Measurements from ENCODE around the gene RABEP1. TPM values are rescaled to one million over a fixed set of nuclear protein-coding genes. Genes with fewer than 3 reads are reported as not detected.

RABEP1 gene
- total and polyA plus RNA-seq, 4 donors: 14.9 to 38.2 (median 25.1) TPM

DNA sequence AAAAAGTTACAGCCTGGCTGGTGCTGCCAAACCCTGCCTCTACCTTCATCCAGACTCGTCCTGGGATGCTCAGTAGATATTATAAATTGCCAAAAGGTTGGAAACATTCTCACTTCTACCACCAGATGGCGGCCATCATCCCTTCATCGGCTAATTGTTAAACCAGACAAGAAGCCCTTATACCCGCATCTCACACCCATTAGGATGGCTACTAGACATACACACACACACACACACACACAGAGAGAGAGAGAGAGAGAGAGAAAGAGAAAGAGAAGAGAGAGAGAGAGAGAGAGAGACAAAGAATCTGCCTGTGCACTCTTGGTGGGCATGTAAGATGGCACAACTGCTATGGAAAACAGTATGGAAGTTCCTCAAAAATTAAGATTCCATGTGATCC lies 32.5 kb upstream of the RABEP1 start:
- no peaks in the 10 kb centered on the region for H3K27me3 ChIP-seq (ENCODE audit: control insufficient read depth in 3 of 3, insufficient read depth in 3 of 3, low read length in 2 of 3)
- peak; percentile 43 for TF ChIP-seq CTCF (IDR thresholded peaks at IDR 0.05; ENCODE audit: control extremely low read depth, extremely low read depth)
- DNase-seq (peak; percentile 61 to 81 (median 81)), ATAC-seq (ENCODE audit: insufficient read depth, low FRiP score) (no peak)
- H3K4me1 ChIP-seq (ENCODE audit: control insufficient read depth in 5 of 5, insufficient read depth in 5 of 5, low read length in 5 of 5): no peaks in the 10 kb centered on the region
- no peak overlapping the region for H3K27ac ChIP-seq (ENCODE audit: low read depth in 1 of 2, low read length in 1 of 2)
- no peaks in the 10 kb centered on the region for H3K36me3 ChIP-seq (ENCODE audit: control insufficient read depth in 4 of 4, insufficient read depth in 4 of 4, low read length in 4 of 4)
- WGBS, 2 donors: 1 to 2% methylated on average over 4 of the region's 4 CpGs
- no peak overlapping the region for H3K9ac ChIP-seq (ENCODE audit: insufficient read depth in 1 of 2, low read length in 2 of 2)
- H3K4me3 ChIP-seq: no peak overlapping the region
- no peaks in the 10 kb centered on the region for H3K9me3 ChIP-seq (ENCODE audit: control insufficient read depth in 4 of 4, insufficient read depth in 3 of 4, low read length in 3 of 4)

GRCh38 chr17:5254414-5254813 lies 27.7 kb upstream of the RABEP1 start:
- no peak for TF ChIP-seq CTCF (IDR thresholded peaks at IDR 0.05; ENCODE audit: control extremely low read depth, extremely low read depth)
- H3K4me1 ChIP-seq (ENCODE audit: control insufficient read depth in 5 of 5, insufficient read depth in 5 of 5, low read length in 5 of 5): no peaks in the 10 kb centered on the region
- H3K36me3 ChIP-seq (ENCODE audit: control insufficient read depth in 4 of 4, insufficient read depth in 4 of 4, low read length in 4 of 4): no peaks in the 10 kb centered on the region
- H3K27me3 ChIP-seq (ENCODE audit: control insufficient read depth in 3 of 3, insufficient read depth in 3 of 3, low read length in 2 of 3): no peaks in the 10 kb centered on the region
- WGBS, 2 donors: 73 to 74% methylated on average over 7 of the region's 7 CpGs
- ATAC-seq (ENCODE audit: insufficient read depth, low FRiP score) (no peak), DNase-seq (no peak)
- no peak overlapping the region for H3K4me3 ChIP-seq
- H3K9me3 ChIP-seq (ENCODE audit: control insufficient read depth in 4 of 4, insufficient read depth in 3 of 4, low read length in 3 of 4): no peaks in the 10 kb centered on the region
- H3K9ac ChIP-seq (ENCODE audit: insufficient read depth in 1 of 2, low read length in 2 of 2): no peak overlapping the region
- no peak overlapping the region for H3K27ac ChIP-seq (ENCODE audit: low read depth in 1 of 2, low read length in 1 of 2)

DNA sequence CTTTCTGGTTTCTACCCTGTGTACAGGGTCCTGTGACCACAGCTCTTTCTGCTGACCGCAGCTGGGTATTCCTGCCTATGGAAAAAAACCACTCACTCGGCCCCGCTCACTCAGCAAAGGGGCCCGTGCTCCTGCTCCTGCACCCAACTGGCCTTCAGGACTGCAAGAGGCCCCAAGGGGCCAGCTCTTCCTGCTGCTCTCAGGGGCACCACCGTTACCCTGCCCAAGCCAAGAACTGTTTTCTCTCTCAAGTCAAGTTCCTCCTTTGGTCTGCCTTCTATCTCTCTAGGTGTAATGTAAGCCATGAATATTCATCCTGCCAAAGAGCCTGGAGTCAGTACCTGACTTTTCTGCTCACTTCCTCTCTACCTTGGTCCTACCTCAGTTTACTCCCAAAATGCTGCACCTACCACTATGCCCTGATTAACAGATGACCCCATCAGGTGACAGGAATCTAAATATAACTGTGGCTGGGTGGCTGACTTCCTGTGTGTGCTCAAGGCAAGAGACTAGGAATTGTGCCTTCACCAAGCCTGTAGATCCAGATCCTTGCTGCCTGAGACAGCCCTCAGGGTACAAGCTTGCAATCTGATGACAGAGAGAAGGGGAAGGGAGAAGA lies 27.1 kb upstream of the RABEP1 start:
- 42 to 58% methylated on average over 5 of the region's 5 CpGs for WGBS, 2 donors
- no peak for TF ChIP-seq CTCF (IDR thresholded peaks at IDR 0.05; ENCODE audit: control extremely low read depth, extremely low read depth)
- Histone ChIP-seq H3K4me3 (no peak overlapping the region), H3K27ac (ENCODE audit: low read depth in 1 of 2, low read length in 1 of 2) (no peak overlapping the region), H3K27me3 (ENCODE audit: control insufficient read depth in 3 of 3, insufficient read depth in 3 of 3, low read length in 2 of 3) (no peaks in the 10 kb centered on the region), H3K9me3 (ENCODE audit: control insufficient read depth in 4 of 4, insufficient read depth in 3 of 4, low read length in 3 of 4) (no peaks in the 10 kb centered on the region), H3K36me3 (ENCODE audit: control insufficient read depth in 4 of 4, insufficient read depth in 4 of 4, low read length in 4 of 4) (no peaks in the 10 kb centered on the region), H3K4me1 (ENCODE audit: control insufficient read depth in 5 of 5, insufficient read depth in 5 of 5, low read length in 5 of 5) (no peaks in the 10 kb centered on the region), H3K9ac (ENCODE audit: insufficient read depth in 1 of 2, low read length in 2 of 2) (no peak overlapping the region)
- DNase-seq (no peak), ATAC-seq (ENCODE audit: insufficient read depth, low FRiP score) (no peak)

- no peaks in the 10 kb centered on the region for H3K9me3 ChIP-seq (ENCODE audit: control insufficient read depth in 4 of 4, insufficient read depth in 3 of 4, low read length in 3 of 4)
Measured at GRCh38 chr17:5257124-5257523, 25.0 kb upstream of the RABEP1 start.

More at GRCh38 chr17:5257124-5257523, 25.0 kb upstream of the RABEP1 start:
- no peak for DNase-seq
- H3K27me3 ChIP-seq (ENCODE audit: control insufficient read depth in 3 of 3, insufficient read depth in 3 of 3, low read length in 2 of 3): no peaks in the 10 kb centered on the region
- TF ChIP-seq CTCF (IDR thresholded peaks at IDR 0.05; ENCODE audit: control extremely low read depth, extremely low read depth): no peak
- no peaks in the 10 kb centered on the region for H3K36me3 ChIP-seq (ENCODE audit: control insufficient read depth in 4 of 4, insufficient read depth in 4 of 4, low read length in 4 of 4)
- no peak overlapping the region for H3K9ac ChIP-seq (ENCODE audit: insufficient read depth in 1 of 2, low read length in 2 of 2)
- H3K27ac ChIP-seq (ENCODE audit: low read depth in 1 of 2, low read length in 1 of 2): no peak overlapping the region
- WGBS, 2 donors: 89 to 92% methylated on average over 5 of the region's 5 CpGs
- ATAC-seq (ENCODE audit: insufficient read depth, low FRiP score): no peak
- no peak overlapping the region for H3K4me3 ChIP-seq
- no peaks in the 10 kb centered on the region for H3K4me1 ChIP-seq (ENCODE audit: control insufficient read depth in 5 of 5, insufficient read depth in 5 of 5, low read length in 5 of 5)
